Uterus (tissue), 4 donors: ENCODE data around the gene PPP1R8. TPM values are rescaled to one million over a fixed set of nuclear protein-coding genes. Genes with fewer than 3 reads are reported as not detected.

ENCODE experiments used
- DNase-seq, 2 donors: peaks; one replicate each; pipeline ENCODE4 v3.0.0-alpha.2; 2019 to 2020
- H3K27ac ChIP-seq, 2 donors: fragments of 200-600 bp; sonication (generic); 1 replicate in 1 of 2; 2 replicates in 1 of 2; pipeline ENCODE4 v1.5.1; 2016 to 2018
- H3K27me3 ChIP-seq, 2 donors: fragments of 200-600 bp; sonication (generic); one replicate each; pipeline ENCODE4 v1.5.1; 2018 to 2019; ENCODE audit warnings: control low read depth in 1 of 2
- H3K36me3 ChIP-seq, 2 donors: fragments of 200-600 bp; sonication (generic); one replicate each; pipeline ENCODE4 v1.5.1; 2019; ENCODE audit warnings: control low read depth in 1 of 2
- H3K4me1 ChIP-seq, 2 donors: fragments of 200-600 bp; sonication (generic); one replicate each; pipeline ENCODE4 v1.5.1; 2018 to 2019; ENCODE audit warnings: control low read depth in 1 of 2
- H3K4me3 ChIP-seq, 2 donors: fragments of 200-600 bp; sonication (generic); 1 replicate in 1 of 2; 2 replicates in 1 of 2; pipeline ENCODE4 v1.5.1; 2018 to 2019; ENCODE audit warnings: mild to moderate bottlenecking in 1 of 2
- H3K9me3 ChIP-seq, 2 donors: fragments of 200-600 bp; sonication (generic); one replicate each; pipeline ENCODE4 v1.5.1; 2019; ENCODE audit warnings: control low read depth in 1 of 2
- POLR2A ChIP-seq, 2 donors: fragments of 450-650 bp; IDR thresholded peaks; one replicate each; pipeline ENCODE4 v1.6.1; 2016; ENCODE audit warnings: antibody characterized with exemption in 2 of 2, mild to moderate bottlenecking in 1 of 2, moderate library complexity in 1 of 2
- intact Hi-C: fragments of 100-400 bp; cut with DNase I; formaldehyde crosslinking; loops from one replicate; pipeline ENCODE4 v1.15.1; 2023; ENCODE audit warnings: low total_unique reads
- total RNA-seq, 4 donors: library from RNA; depleted of rRNA in 3 of 4; stranded (reverse); fragments of >200 nt in 3 of 4; gene quantifications; one replicate each; pipeline versions ENCODE4 v1.1.0 to v1.2.4, GENCODE V29; 2014 to 2023
- TF ChIP-seq, protein P1 (sequence below), 4 experiments: fragments of 200-600 bp in 2 of 4; fragments of 450-650 bp in 2 of 4; sonication (generic) in 2 of 4; IDR thresholded peaks; one replicate each; pipeline ENCODE4 v1.5.1; 2016 to 2019; ENCODE audit warnings: antibody characterized with exemption in 4 of 4, mild to moderate bottlenecking in 2 of 4, moderate library complexity in 1 of 4
- donor health status: DM: yes; HTN: yes; CAD: no.

PPP1R8 gene
- total RNA-seq, 4 donors from 2014 or later: 32.3 to 57.5 (median 43.6) TPM

DNA sequence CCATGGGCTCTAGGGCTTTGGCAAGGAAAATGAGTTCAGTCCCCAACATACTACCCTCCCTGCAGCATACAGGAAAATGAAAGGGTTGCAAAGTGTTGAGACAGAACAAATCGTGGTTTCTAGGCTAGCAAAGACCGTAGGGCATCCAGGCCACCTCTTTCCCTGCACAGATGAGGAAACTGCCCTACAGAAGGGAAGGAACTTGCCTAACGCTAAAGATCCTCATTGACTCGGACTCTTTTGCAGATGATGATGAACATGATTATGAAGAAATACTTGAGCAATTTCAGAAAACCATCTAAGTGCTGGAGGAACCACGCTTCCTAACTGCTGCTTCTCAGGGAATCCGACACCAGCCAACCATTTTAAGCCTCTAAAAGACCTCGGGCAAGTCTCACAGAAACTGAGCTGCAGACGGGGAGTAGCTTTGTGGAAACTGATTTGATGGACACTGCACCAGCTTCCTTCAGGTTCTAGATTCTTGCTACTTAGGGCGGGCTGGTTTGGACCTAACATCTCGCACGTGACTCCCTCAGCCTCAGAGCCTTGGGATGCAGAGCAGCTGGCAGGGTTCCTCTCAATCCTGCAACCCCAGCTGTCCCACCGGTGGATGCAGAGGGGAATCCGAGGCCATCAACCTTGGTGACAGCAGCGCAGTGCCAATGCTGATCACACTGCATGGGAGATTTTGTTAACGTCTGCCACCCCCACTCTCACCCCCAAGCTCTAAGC, 55.2 kb downstream of the PPP1R8 start:
- no peak for DNase-seq
- Histone ChIP-seq H3K27ac (no peak overlapping the region), H3K36me3 (no peaks in the 10 kb centered on the region), H3K27me3 (no peaks in the 10 kb centered on the region), H3K4me3 (no peak overlapping the region), H3K4me1 (no peaks in the 10 kb centered on the region), H3K9me3 (no peaks in the 10 kb centered on the region)
- intact Hi-C loops: no loop called here
- TF ChIP-seq POLR2A (IDR thresholded peaks at IDR 0.05): no peak
- TF ChIP-seq, protein P1, sequence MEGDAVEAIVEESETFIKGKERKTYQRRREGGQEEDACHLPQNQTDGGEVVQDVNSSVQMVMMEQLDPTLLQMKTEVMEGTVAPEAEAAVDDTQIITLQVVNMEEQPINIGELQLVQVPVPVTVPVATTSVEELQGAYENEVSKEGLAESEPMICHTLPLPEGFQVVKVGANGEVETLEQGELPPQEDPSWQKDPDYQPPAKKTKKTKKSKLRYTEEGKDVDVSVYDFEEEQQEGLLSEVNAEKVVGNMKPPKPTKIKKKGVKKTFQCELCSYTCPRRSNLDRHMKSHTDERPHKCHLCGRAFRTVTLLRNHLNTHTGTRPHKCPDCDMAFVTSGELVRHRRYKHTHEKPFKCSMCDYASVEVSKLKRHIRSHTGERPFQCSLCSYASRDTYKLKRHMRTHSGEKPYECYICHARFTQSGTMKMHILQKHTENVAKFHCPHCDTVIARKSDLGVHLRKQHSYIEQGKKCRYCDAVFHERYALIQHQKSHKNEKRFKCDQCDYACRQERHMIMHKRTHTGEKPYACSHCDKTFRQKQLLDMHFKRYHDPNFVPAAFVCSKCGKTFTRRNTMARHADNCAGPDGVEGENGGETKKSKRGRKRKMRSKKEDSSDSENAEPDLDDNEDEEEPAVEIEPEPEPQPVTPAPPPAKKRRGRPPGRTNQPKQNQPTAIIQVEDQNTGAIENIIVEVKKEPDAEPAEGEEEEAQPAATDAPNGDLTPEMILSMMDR (IDR thresholded peaks at IDR 0.05): no peak

DNA sequence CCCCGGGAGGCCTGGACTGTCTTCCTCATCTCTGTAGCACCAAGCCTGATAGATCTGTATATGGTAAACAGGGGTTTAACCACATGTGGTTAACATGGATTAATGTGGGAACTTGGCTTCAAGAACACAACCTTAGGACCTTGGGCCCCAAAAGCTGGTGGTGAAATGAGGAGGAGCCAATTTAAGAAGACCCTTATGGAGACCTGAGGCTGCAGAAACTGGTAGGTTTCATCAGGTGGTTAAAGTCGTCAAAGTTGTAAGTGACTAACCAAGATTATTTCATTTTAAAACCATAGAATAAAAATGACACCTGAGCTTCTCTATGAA, 55.7 kb downstream of the PPP1R8 start:
- Histone ChIP-seq H3K27me3 (no peaks in the 10 kb centered on the region), H3K9me3 (no peaks in the 10 kb centered on the region), H3K4me3 (no peak overlapping the region), H3K4me1 (no peaks in the 10 kb centered on the region), H3K27ac (no peak overlapping the region), H3K36me3 (no peaks in the 10 kb centered on the region)
- intact Hi-C loops: no loop called here
- no peak for TF ChIP-seq POLR2A (IDR thresholded peaks at IDR 0.05)
- TF ChIP-seq, protein P1 (IDR thresholded peaks at IDR 0.05): no peak
- DNase-seq: no peak

DNA sequence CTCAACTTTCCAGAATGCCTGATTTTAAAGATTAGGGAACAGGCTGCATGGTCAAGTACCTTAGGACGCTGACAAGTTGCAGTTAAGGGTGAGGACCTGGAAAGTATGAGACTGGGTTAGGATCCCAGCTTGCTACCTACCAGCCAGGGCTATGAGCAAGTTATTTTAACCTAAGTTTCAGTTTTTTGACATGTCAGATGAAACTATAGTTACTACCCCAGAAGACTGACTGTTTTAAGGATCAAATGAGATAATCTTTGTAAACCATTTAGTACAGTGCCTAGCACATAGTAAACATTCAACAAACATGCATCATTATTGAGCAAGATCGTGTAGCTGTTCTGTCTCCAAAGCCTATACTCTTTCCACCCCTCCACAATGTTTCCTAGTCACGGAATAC, 56.2 kb downstream of the PPP1R8 start:
- Histone ChIP-seq H3K27ac (no peak overlapping the region), H3K36me3 (no peaks in the 10 kb centered on the region)

DNA sequence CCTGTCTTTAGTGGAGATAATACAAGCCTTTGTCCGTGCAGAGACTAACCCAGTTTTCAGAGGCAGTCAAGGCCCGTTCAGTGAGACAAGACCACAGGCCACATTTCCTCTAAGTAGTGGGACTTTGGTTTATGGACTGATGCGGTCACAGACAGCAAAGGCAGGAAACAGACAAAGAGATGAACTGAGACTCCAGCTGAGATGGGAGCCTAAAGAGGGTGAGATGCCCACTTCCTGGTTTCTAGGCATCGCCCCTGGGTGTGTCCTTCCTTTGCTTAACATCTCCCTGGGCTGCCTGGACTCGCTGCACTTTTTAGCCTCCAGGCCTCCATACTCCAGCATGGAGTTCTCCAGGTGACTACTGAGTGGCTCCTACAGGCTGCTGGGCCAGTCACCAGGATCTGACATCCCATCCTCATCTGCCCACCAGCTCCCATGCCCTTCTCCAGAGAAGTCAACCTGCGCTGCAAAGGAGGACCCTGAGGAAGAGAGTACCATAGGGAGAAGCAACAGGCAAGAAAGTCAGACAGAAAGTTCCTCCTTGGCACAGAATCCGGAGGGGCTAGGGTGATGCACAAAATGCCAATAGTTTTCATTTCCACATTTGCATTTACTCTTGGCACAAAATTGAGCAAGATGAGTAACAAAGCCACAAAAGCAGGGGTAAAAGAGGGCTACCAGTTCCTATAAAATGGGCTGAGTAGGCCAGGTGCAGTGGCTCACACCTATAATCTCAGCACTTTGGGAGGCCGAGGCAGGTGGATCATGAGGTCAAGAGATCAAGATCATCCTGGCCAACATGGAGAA, 56.8 kb downstream of the PPP1R8 start:
- Histone ChIP-seq H3K9me3 (no peaks in the 10 kb centered on the region), H3K27ac (no peak overlapping the region), H3K4me1 (no peaks in the 10 kb centered on the region), H3K4me3 (no peak overlapping the region), H3K36me3 (no peaks in the 10 kb centered on the region), H3K27me3 (no peaks in the 10 kb centered on the region)
- intact Hi-C loops: no loop called here
- no peak for TF ChIP-seq POLR2A (IDR thresholded peaks at IDR 0.05)
- TF ChIP-seq, protein P1 (IDR thresholded peaks at IDR 0.05): no peak
- no peak for DNase-seq

More for the DNA sequence above, 56.2 kb downstream of the PPP1R8 start:
- H3K4me3 ChIP-seq: no peak overlapping the region
- H3K27me3 ChIP-seq: no peaks in the 10 kb centered on the region
- H3K9me3 ChIP-seq: no peaks in the 10 kb centered on the region
- DNase-seq: no peak
- no peak for TF ChIP-seq POLR2A (IDR thresholded peaks at IDR 0.05)
- TF ChIP-seq, protein P1 (IDR thresholded peaks at IDR 0.05): no peak
- H3K4me1 ChIP-seq: no peaks in the 10 kb centered on the region
- intact Hi-C loops: no loop called here

DNA sequence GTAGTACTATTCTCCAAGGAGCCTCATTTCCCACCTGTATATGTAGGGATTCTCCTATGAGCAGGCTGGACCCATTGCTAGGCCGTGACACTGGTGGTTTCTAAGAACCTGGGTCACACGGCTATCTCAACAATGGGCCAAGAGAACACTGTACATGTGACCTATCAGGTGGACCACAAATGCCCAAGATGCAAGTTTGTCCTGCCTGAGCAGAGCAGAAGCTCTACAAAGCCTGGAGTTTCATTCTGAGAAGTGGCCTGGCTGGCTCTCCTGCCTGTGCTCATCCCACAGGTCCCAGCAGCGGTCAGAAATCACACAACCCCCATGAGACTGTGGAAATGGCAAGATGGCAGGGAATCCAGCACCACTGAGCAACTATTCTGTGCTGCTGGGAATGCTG, 58.9 kb downstream of the PPP1R8 start:
- Histone ChIP-seq H3K36me3 (no peaks in the 10 kb centered on the region), H3K27ac (no peak overlapping the region), H3K27me3 (no peaks in the 10 kb centered on the region), H3K4me1 (no peaks in the 10 kb centered on the region), H3K9me3 (no peaks in the 10 kb centered on the region), H3K4me3 (no peak overlapping the region)
- no peak for TF ChIP-seq POLR2A (IDR thresholded peaks at IDR 0.05)
- TF ChIP-seq, protein P1 (IDR thresholded peaks at IDR 0.05): no peak
- no peak for DNase-seq
- intact Hi-C loops: no loop called here
